Prostate gland (tissue), 2 donors: ENCODE data around the gene CRISPLD2.

Experiments used
- CTCF ChIP-seq, 4 experiments: fragments of 200-600 bp in 2 of 4; fragments of 450-650 bp in 2 of 4; sonication (generic) in 2 of 4; IDR thresholded peaks; 1 replicate in 3 of 4; 2 replicates in 1 of 4; pipeline ENCODE4 v1.5.1; 2016 to 2019; ENCODE audit warnings: antibody characterized with exemption in 4 of 4, mild to moderate bottlenecking in 2 of 4, moderate library complexity in 2 of 4
- POLR2A ChIP-seq: fragments of 450-650 bp; IDR thresholded peaks from one replicate; pipeline ENCODE4 v1.6.1; 2016; ENCODE audit warnings: antibody characterized with exemption, mild to moderate bottlenecking

DNA sequence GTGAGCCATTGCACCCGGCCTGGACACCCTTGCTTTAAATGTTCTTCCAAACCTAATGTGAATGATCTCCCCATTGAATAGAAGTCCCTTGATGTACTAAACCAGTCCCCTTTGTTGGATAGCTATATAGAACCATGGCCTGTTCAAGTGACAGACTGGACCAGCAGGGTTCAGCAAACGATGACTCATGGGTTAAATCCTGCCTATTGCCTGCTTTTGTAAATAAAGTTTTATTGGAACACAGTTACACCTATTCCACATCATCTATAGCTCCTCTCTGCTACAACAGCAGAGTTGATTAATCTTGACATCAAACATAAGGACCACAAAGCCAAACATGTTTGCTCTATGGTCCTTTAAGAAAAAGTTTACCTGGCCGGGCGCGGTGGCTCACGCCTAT, 56.1 kb downstream of the CRISPLD2 start:
- no peak for TF ChIP-seq POLR2A
- no peak for TF ChIP-seq CTCF (IDR thresholded peaks at IDR 0.05)
